ENCODE measurements around the gene SPOUT1.

SPOUT1 gene

GRCh38 chr9:128836509-128837145, 7.0 kb upstream of the SPOUT1 start:
- no peak for DNase-seq

- DNase-seq, result no peak
Measured at GRCh38 chr9:128835246-128836210, 5.9 kb upstream of the SPOUT1 start.

GRCh38 chr9:128833696-128834095, 4.1 kb upstream of the SPOUT1 start:
- DNase-seq, result no peak

GRCh38 chr9:128828719-128829452, 708 bp downstream of the SPOUT1 start:
- no peak for DNase-seq

GRCh38 chr9:128828267-128828666, 1.3 kb downstream of the SPOUT1 start:
- DNase-seq, result no peak

GRCh38 chr9:128825923-128826700, 3.5 kb downstream of the SPOUT1 start:
- DNase-seq, result no peak

GRCh38 chr9:128824911-128825310, 4.7 kb downstream of the SPOUT1 start:
- DNase-seq, result no peak

- DNase-seq, result no peak
Measured at GRCh38 chr9:128823903-128824406, 5.6 kb downstream of the SPOUT1 start.

- no peak for DNase-seq
Measured at GRCh38 chr9:128823362-128823902, 6.2 kb downstream of the SPOUT1 start.

GRCh38 chr9:128822407-128823042, 7.1 kb downstream of the SPOUT1 start:
- no peak for DNase-seq

- no peak for DNase-seq
Measured at GRCh38 chr9:128821584-128822406, 7.8 kb downstream of the SPOUT1 start.

- no peak for DNase-seq
Measured at GRCh38 chr9:128820665-128821583, 8.7 kb downstream of the SPOUT1 start.

GRCh38 chr9:128819716-128820664, 9.6 kb downstream of the SPOUT1 start:
- DNase-seq, result no peak

GRCh38 chr9:128818839-128819715, 10.5 kb downstream of the SPOUT1 start:
- peak; percentile 5 to 44 for DNase-seq

- peak; percentile 98 to 99 for DNase-seq
Measured at GRCh38 chr9:128818099-128818838, 11.3 kb downstream of the SPOUT1 start, which contains the start of gene ENDOG. Gene ENDOG (plus strand): TSS chr9:128818500. CDS start chr9:128818685, 185 bp downstream.

- no peak for DNase-seq
Measured at GRCh38 chr9:128810873-128811272, 18.7 kb downstream of the SPOUT1 start.

Data from inflammatory macrophage (primary cell).